HG02852 (cell line): ENCODE results near the gene ESPNL.

Experiments used
- ATAC-seq: cut with Tn5 transposase; IDR thresholded peaks from one replicate; pipeline ENCODE4 v1.9.1; 2021; ENCODE audit warnings: mild to moderate bottlenecking, moderate library complexity; ENCODE audit not compliant: unreplicated experiment

The ESPNL gene

DNA sequence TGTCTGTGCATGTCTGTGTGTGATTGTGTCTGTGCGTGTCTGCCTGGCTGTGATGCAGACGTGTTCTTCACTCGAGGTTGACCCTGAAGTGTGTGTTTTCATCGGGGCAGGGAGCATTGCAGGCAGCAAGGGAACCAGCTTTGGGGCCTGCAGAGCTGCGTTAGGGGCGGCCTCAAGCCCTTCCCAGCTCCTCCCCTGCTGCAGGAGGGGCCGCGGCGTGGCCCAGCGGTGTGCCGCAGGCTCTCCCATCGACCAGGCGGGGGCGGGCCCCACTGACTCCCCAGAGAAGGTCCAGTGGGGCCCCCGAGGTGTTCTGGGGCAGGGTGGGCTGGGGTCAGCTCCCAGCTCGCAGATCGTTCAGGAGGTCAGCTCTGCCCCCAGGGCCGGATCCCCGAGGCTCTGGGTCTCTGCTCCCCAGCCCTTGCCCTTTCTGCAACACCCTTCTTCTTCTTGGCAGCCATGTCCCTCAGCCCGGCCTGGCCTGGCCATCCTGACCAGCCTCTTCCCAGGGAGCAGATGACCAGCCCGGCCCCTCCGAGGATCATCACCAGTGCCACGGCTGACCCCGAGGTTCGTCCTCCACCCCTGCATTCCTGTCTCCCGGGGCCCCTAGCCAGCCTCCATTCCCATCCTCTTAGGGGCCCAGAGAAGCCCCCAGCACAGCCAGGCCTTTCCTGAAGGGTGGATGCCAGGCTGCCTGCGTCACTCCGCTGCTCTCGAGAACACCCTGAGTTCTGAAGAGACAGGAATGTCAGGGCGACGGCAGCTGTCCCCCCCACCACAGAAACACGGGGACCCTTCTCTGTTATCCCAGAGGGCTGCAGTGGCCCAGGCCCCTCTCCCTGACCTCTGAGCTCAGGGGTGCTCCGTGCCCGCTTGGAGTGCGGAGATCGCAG lies 27.3 kb downstream of the ESPNL start:
- no peak for ATAC-seq

DNA sequence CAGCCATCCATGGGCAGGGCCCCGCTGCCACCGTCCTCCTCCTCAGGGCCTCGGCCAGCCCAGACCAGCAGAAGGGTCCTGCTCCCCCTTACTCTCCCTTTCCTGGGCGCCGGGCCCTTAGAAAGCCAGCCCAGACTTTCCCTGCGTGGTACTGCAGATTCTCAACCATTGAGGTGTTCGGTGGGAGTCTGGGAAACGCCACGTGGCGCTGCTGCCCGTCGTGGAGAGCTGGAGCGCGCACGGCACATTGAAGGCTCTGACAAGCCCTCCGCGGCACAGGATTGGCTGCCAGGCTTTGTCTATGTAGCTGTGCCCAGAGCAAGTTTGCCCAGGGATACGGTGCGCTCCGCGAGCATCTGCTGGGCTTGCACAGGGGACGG lies 27.9 kb downstream of the ESPNL start:
- ATAC-seq: no peak

DNA sequence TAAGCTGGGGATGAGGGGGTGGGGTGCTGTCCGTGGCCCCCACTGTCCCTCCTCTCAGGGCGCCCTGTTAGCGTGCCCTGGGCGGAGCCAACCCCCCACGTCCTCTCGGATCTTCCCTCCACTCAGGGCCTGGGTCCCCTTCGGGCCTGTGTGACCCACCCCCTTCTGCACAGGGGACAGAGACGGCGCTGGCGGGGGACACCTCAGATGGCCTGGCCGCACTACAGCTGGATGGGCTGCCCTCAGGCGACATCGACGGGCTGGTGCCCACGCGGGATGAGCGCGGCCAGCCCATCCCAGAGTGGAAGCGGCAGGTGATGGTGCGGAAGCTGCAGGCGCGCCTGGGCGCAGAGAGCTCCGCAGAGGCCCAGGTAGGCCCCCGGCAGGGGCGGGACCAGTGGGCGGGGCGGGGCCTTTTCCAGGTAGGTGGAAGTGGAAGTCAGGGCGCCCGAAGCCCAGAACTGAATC lies 28.4 kb downstream of the ESPNL start:
- no peak for ATAC-seq

DNA sequence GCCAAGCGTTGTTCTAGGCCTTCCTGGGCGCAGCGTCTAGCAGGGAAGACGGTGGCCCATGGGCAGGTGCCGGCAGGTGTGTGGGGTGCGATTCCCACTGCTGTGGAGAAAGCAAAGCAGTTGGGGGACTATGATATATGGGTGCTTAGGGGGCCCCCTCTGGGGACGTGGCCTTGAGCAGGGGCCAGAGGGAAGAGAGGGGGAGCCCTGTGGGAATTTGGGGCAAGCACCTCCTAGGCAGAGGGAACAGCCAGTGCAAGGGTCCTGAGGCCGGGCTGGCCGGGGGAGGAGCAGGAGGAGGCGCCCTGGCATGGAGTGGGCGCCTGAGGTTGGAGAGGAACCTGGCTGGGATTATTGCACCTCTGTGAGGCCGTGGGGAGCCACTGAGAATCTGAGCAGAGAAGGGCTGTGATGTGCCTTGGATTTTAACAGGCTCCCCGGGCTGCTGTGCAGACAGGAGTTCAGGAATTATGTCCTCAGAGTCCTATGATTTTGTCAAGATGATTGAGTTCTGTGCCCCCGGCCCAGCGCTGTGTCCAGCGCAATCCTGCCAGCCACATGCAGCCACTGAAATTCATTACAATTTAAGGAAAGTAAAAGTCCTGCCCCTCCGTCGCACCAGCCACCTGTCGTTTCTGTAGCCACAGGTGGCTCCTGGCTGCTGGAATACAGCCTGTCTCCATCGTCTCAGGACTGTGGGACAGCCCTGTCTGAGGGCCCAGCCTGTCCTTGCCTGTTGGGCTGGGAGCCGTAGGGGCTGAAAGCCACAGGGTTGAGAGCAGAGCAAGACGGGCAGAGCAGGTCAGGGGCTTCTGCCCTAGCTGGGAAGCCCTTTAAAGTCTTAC lies 29.2 kb downstream of the ESPNL start:
- no peak for ATAC-seq

DNA sequence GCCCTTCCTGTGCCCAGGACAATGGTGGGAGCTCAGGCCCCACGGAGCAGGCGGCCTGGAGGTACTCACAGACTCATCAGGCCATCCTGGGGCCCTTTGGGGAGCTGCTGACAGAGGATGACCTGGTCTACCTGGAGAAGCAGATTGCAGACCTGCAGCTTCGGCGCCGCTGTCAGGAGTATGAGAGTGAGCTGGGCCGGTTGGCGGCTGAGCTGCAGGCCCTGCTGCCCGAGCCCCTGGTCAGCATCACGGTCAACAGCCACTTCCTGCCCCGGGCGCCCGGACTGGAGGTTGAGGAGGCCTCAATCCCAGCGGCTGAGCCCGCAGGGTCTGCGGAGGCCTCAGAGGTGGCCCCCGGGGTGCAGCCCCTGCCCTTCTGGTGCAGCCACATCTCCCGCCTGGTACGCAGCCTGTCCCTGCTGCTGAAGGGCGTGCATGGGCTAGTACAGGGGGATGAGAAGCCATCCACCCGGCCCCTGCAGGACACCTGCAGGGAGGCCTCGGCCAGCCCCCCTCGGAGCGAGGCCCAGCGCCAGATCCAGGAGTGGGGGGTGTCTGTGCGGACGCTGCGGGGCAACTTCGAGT lies 30.1 kb downstream of the ESPNL start:
- ATAC-seq: no peak

DNA sequence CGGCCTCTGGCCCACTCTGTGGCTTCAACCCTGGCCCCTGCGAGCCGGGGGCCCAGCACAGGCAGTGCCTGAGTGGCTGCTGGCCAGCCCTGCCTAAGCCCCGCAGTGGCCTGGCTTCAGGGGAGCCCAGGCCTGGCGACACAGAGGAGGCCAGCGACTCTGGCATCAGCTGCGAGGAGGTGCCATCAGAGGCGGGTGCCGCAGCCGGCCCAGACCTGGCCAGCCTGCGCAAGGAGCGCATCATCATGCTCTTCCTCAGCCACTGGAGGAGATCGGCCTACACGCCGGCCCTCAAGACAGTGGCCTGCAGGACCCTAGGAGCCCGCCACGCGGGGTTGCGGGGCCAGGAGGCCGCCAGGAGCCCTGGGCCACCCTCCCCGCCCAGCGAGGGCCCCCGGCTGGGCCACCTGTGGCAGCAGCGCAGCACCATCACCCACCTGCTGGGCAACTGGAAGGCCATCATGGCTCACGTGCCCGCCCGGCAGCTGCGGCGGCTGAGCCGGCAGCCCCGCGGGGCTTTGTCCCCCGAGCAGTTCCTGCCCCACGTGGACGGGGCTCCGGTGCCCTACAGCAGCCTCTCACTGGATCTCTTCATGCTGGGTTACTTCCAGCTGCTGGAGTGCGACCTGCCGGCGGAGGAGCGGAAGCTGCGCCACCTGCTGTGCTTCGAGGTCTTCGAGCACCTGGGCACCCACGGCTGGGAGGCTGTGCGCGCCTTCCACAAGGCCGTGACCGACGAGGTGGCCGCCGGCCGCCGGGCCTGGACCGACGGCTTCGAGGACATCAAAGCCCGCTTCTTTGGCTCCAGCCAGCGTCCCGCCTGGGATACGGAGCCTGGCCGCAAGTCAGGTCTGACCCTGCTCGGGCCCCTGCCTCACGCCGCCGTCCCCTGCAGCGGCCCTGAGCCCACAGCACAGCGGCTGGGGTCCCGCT lies 30.8 kb downstream of the ESPNL start:
- no peak for ATAC-seq

DNA sequence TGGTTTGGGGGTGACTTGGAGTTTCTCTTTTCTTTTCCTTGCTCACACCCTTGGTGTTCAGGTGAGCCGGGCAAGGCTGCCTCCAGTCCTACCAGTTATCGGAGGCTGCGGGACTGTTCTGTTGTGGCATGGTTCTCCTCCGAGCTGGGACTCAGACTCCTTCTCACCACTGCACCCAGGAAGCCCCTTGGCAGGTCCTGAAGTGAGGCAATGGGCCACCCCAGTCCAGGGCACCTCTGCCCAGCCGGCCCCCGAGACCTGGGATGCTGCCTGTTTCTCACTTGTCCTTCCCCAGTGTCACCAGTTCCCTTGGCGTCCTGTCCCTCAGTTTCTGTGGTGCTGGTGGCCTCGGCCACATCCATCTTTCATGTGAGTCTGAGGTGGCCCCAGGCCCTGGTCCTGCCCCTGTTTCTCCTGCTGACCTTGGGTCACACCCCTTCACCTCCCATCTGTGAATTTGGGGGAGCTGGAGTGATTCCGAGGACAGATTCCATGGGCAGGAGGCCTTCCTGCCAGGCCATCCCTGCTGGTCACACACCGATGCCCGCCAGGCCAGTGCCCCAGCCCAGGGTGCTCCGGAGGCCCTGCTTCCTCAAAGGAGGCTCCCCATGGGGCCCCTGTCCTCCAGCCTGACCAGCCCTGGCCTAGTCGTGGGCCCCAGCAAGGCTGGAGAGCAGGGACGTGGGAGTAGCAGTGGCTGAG lies 31.8 kb downstream of the ESPNL start:
- no peak for ATAC-seq

DNA sequence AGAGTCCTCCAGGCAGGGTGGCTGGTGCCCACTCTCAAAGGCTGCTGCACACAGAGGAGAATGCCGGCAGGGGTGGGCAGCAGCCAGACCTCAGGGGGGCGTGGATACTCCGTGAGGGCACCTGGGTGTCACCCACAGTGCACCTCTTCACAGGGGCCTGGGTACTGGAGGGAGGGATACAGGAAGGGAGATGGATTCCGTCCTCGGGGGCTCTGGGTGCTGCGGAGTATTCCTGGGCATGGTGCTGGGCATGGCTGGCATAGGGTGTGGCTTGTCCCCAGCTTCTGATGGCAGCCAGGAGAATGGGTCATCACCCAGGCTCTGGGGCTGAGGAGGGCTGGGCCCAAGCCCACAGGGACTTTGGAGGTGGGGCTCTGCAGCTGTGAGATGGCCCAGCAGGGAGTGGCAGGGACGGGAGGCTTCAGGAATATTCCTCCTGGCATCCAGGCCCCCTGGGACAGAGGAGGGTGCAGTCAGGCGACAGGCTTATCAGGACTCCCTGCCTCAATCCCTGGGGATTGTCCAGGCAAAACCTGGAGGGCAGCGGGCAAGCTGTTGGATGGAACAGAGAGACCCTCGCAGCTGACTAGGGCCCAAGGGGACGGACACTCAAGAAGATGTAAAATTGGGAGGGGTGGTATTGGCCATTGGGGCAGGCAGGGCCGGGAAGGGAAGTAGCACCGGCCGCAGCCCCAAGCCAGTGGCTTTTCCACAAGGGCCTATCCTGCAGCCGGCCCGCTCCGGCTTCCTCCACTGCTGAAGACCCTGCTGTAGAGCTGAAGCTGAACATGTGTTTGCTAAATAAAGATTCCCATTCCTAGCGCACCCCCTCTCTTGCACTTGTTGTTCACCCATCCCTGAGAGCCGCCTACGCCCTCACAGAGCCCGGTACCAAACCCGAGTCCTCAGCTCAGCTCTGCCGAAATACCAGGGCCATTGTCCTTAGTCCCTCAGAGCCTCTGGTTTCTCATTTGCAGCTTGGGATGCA lies 32.6 kb downstream of the ESPNL start:
- no peak for ATAC-seq

DNA sequence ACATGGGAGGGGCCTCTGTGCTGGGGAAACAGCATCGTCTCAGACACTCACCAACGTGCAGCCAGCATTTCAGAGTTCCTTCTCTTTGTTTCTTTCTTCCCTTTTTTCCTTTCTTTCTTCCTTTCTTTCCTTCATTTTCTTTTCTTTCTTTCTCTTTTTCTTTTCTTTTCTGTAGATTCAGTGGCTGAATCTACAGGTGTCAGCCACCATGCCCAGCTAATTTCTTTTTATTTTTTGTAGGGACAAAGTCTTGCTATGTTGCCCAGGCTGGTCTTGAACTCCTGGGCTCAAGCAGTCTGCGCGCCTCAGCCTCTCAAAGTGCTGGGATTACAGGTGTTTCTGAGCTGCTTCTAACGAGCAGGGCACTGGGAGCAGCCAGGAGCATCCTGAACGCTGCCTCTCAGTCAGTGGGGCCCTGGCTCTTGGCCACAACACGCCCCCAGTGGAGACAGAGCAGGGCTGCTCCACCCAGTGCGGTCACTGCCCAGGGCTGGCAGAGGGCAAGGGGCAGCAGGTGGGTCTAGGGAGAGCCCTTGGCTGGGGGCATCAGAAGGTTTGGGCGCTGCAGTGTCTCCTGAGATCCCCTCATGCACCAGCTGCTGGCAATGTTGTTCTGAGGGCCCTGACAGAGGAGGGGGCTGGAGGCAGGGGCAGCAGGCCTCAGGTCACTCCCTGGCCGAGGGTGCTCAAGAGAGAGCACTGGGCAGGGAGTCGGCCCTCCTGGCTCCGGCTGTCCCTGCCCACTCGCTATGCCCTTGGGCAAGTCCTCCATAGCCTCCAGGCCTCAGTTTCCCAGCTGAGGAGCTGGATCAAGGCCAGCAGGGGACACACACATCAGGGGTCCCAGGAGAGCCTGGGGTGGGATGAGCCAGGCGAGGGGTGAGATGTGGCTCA lies 33.6 kb downstream of the ESPNL start:
- no peak for ATAC-seq

DNA sequence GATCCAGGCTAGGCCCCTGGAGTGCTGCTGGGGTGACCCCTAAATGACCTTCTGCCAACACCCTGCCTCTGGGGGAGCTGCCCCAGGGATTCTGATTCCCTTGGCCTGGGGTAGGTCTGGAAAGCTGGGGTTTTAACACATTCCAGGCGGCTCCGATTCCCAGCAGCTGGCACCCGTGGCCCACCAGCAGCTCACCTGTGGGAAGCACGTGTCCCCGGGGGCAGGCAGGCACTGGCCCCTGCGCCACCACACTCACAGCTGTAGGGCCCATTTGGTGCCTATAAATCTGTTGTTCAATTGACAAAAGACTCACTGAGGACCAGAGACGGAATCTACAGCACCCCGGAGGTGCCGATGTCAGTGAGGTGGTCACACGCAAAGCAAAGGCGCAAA lies 34.2 kb downstream of the ESPNL start:
- no peak for ATAC-seq

DNA sequence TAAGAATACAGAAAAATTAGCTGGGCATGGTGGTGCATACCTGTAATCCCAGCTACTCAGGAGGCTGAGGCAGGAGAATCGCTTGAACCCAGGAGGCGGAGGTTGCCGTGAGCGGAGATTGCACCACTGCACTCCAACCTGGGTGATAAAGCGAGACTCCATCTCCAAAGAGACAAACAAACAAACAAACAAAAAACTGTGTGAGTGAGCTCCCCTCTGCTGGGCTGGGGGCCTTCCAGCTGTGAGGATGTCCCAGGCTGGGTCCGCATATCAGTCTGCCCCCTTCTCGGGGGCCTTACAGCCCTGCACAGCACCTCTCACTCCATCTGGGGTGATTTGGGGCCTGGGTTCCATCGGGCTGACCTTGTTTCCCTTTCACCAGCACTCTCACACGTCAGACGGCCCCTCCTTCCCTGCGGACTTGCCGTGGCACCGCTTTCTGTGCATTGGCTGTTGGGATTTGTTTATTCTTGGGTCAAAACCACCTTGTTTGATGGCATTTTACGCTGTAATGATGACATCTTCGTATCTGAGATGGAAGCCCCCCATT lies 35.5 kb downstream of the ESPNL start:
- ATAC-seq: no peak

DNA sequence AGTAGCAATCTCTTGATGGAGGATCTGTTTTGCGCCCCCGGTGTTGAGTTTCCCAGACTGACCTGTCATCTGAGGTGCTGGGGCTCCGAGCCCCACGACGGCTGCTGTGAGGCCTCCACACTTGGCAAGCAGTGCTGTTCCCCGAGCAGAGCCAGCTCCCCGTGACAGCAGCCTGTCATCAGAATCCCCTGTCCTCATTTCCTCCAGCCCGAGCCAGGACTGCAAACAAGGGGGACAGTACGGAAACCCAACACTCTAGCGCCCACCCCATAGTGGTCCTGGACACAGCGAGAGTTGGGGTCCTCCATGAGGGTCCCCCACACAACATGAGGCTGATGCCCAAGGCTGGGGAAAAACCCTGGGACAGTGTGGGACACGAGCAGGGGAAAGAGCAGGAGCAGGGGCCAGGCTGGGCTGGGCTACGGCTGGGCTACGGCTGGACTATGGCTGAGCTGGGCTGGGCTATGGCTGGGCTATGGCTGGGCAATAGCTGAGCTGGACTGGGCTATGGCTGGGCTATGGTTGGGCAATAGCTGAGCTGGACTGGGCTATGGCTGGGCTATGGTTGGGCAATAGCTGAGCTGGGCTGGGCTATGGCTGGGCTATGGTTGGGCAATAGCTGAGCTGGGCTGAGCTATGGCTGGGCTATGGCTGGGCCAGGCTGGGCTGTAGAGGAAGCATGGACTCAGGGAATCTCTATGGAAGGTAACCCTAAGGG lies 36.8 kb downstream of the ESPNL start:
- no peak for ATAC-seq

DNA sequence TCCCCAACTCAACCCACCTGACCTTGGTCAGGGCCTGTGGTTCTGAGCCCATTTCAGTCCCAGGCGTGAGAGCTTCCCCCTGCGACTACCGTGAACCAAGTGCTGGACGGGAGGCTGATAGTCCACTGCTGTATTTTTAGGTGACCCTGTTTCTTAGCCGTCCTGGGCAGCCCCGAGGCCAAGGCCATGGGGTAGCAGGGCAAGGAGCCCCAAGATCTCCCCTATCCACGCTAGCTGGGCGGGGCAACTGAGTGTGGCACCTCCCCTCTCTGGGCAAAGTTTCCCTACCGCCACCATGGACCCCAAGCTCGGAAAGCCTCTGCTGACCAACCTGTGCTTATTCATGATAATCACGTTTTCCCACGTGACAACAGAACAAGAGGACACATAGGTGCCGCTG lies 37.7 kb downstream of the ESPNL start:
- no peak for ATAC-seq

DNA sequence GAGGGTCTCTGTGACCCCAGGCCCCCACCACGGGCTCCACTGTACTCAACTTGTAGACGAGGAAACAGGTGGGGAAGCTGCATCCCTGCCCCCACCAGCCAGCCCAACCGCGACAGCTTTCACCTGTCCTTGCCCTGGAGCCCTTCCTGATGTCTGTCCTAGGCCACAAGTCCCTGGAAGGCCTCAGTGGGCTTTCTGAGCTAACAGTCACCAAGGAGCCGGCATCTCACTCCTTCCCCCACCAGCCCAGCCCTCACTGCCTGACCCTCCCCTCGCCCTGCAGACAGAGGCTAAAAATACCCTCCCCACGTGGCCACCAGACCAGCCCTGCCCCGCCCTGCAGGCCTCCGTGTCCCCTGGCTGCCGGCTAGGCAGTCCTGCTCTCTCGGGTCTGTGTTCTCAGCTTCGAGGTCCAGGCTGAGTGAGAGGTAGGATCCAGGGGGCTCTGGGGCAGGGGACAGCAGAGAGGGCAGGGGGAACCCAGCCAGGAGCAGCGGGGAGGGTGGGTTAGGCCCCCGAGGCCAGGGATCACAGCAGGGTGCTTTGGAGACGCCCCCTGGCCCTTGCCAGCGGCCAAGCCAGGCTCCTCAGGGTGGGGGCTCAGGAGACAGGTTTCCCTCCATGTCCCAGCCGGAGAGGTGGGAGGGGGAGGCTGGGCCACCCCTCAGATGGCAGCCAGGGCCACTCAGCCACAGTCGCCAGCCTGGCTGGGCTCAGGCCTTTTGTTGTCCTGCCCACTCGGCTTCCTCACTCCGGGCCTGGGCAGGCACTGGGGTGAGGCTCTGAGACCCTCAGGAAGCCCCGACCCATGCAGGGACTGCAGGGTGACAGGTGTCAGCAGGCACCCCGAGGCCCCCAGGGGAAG lies 38.4 kb downstream of the ESPNL start, which contains the start of gene KLHL30:
KLHL30 (plus strand) TSS at position 338 of the 865 bp plus-strand sequence. CDS start 2,087 bp downstream, outside the sequence.
- ATAC-seq: no peak

DNA sequence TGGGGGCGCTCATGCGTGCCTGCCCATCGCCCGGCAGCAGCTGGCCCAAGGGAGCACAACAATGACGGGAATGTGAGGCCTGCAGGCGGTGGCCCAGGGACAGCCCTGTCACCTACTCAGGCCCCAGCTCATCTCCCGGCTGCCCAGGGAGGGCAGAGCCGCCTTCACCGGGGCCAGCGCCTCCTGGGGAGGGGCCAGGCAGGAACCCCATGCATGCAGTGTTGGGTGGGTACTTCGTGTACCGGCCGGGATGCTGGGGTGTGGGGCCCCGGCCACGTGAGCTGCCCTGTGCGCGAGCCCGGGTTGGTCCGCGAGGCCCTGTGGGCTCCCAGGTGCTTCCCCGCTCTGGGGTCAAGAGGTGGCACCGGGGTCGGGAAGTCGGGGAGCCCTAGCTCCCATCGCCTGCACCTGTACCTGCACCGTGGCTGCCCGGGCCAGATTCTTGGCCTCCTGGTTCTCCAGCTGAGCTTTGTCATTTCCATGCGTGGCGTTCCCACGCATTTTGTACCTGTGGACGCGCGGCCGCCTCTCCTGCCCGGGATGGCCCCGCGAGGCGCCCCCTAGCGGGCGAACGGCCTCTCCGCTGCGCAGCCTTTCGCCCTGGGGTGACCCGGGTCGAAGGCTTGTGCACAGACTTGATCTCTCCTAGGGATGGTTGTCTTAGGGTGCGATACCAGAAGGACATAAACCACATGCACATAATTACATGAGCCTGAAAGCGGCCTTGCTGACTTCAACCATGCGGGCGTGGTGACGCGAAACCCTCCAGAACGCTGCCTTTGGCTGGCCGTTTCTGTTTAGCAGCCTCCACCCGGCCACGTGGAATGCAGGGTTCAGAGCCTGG lies 39.3 kb downstream of the ESPNL start:
- ATAC-seq: no peak
